HG03039 (cell line): ENCODE results near the gene EXOC6.

Source experiments
- ATAC-seq: cut with Tn5 transposase; IDR thresholded peaks from one replicate; pipeline ENCODE4 v1.9.1; 2021; ENCODE audit warnings: mild to moderate bottlenecking, moderate library complexity; ENCODE audit not compliant: unreplicated experiment

EXOC6 gene

GRCh38 chr10:93062514-93063143 lies 214.3 kb downstream of the EXOC6 start:
- ATAC-seq = no peak

DNA sequence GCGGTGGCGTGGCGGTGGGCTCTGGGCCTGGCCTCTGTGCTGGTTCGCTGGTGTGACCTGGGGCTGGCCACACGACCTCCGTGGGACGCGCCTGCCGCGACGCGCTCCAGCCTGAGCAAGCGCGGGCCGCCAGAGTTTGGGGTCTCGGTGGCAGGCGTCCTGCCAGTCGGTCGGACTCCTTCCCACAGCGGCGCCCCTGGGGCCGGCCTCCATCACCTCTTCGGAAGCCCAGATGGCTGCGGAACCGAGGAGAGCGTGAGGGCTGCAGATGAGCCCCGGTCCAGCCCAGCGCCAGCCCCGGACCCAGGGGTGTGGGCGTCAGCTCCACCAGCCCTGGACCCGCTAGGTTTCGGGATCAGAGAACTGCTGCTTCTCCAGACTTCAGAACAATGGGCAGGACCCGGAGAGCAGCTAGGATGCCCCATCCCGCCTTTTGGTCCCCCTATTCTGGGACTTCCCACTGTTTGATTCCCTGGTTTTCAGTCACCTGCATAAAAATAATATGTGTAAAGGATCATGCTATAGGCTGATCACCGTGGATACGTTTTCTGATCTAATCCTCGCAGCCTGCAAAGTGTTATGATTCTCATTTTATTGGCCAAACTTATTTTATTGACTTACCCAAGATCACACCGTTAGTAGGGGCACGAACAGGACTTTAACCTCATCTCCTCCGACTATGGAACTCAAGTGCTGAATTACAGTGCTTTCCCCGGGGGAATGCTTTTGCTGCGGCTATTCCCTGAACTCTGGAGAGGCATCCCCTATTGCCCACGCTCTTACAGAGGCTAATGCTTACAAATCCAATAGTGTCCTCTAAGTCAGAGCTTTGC lies 215.0 kb downstream of the EXOC6 start:
- no peak for ATAC-seq

- ATAC-seq = no peak
Observed at GRCh38 chr10:93063977-93064660, 215.8 kb downstream of the EXOC6 start.

- no peak for ATAC-seq
Observed at GRCh38 chr10:93064874-93065660, 216.7 kb downstream of the EXOC6 start.

DNA sequence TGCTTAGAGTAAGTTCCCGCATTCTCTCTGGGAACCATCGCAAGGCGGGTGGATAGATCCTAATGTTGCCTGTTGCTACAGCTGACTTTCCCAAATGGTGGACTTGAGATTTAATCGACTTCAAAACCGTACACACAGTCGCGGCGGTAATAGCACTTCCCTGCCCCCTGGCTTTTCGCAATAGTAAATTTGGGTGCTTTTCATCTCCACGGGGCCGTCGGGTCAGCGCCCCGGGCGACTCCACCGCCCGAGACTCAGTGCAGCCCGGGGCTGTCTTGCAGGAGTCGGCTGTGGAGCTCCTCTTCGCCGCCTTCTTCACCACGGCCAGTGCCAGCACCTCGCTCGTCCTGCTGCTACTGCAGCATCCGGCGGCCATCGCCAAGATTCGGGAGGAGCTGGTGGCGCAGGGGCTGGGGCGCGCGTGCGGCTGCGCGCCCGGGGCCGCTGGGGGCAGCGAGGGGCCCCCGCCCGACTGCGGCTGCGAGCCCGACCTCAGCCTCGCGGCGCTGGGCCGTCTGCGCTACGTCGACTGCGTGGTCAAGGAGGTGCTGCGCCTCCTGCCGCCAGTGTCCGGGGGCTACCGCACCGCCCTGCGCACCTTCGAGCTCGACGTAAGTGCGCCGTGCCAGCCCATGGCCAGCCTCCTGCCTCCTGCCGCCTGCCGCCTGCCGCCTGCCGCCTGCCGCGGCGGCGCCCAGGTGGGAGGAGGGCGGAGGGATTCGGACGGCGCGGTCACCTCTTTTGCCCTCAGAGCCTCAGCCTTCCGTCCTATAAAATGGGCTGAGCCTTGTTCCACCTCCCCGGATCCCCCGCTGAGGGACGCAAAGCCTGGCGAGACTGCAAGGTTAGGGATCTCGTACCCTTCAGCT lies 217.6 kb downstream of the EXOC6 start:
- ATAC-seq = no peak

DNA sequence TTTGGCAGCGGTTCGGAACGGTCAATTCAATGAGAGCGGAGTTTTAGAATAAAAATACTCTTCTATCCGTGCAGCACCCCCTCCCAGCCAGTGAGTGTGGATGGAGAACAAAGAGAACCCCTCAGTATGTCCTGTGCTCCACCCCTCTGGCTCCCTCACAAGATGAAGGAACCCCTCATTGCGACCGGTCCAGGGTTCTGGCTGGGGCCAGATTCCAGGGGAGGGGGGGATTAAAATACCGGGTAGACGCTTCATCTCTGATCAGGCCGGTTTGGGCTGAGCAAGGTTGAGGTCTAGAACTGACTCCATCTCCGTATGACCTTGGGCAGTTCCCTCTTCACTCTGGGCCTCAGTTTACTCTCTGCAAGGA lies 218.2 kb downstream of the EXOC6 start:
- ATAC-seq = no peak

- ATAC-seq = no peak
Observed at GRCh38 chr10:93067443-93068365, 219.4 kb downstream of the EXOC6 start.

GRCh38 chr10:93068411-93069244 lies 220.3 kb downstream of the EXOC6 start:
- no peak for ATAC-seq

GRCh38 chr10:93069245-93069561 lies 220.9 kb downstream of the EXOC6 start:
- ATAC-seq = no peak

GRCh38 chr10:93070378-93071176 lies 222.3 kb downstream of the EXOC6 start:
- ATAC-seq = no peak

DNA sequence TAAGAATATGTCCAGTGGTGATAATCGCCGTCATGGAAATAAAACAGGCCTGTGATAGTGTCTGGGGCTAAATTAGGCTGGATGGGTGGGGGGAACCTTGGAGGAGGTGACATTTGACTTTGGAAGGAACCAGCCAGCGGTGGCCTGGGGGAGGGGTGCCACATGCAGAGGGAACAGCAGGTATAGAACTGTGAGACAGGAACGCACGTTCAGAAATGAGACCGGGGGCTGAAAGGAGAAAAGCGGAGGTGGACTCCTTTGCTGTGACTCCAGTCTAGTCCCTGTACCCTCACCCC lies 222.8 kb downstream of the EXOC6 start:
- no peak for ATAC-seq

DNA sequence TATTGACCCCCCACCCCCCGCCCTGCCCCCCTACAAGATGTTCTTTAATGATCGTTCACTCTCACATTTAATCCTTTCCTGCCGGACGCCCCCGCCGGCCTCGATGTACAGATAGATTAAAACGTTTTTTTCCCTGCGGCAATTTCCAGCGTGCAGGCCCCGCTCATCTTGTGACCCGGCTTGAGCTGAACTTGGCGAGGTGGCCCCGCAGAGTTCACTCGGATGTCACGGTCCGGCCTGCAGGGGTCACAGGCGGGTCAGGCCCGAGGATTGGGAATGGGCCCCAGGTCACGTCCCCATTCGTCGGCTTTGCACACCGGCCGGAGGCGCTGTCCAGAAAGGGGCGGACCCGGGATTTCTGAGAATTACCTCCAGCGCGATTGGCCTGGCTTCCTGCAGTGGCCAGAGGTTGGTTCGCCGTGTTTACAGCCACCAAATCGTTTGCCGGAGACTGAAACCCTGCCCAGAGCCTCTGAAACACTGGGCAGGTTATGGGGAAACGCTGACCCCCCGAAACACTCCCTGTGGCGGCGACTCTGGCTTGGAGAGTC lies 223.4 kb downstream of the EXOC6 start:
- ATAC-seq = no peak

DNA sequence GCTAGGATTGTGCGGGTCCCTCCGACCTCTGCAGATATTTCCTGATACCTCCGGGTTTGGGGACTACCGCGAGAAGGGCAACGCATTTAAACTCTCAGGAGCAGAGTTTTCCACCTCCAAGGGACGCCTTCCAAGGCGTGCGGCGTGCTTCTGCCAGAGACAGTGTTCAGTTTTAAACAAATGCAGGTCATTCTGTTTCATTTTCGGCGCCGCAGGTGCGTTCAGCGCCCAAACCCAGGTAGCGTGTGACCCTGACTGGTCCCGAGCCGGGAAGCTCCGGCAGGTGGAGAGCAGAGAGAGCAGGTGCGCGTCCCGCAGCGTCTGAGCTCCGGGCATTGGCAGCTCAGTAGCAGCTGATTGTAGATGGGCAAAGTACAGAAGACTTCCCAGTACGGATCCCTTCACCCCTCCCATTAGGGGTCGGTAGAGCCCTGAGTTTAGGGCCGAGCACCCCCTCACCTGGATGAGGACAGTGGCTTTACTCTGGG lies 223.9 kb downstream of the EXOC6 start:
- ATAC-seq = no peak

- no peak for ATAC-seq
Observed at GRCh38 chr10:93072713-93073538, 224.6 kb downstream of the EXOC6 start.

GRCh38 chr10:93073539-93074146 lies 225.3 kb downstream of the EXOC6 start, which contains the start of gene CYP26A1:
CYP26A1 (plus strand) TSS chr10:93073893; CDS start chr10:93073935, 42 bp downstream.
- no peak for ATAC-seq

DNA sequence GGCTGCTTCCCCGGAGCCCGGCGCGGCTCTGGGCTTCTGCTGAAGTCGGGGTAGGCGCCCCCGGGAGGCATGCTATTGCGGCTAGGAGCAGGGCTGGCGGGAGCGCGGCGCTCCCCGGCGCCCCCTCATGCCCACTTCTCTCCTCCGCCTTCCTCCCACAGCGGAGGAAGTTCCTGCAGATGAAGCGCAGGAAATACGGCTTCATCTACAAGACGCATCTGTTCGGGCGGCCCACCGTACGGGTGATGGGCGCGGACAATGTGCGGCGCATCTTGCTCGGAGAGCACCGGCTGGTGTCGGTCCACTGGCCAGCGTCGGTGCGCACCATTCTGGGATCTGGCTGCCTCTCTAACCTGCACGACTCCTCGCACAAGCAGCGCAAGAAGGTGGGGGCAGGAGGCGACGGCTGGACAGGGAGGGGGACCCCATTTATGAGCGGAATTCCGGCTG lies 225.9 kb downstream of the EXOC6 start:
- no peak for ATAC-seq
